Measurements from ENCODE around the gene PIK3AP1.
"Not testable (repeated sequence)": the region's sequence is repeated elsewhere in the genome, so short reads cannot be mapped to it uniquely, and the experiment has no call there.

Gene PIK3AP1

GRCh38 chr10:96695366-96695765 lies 24.9 kb downstream of the PIK3AP1 start:
- no peak for DNase-seq

GRCh38 chr10:96693431-96693830 lies 26.9 kb downstream of the PIK3AP1 start:
- no peak for DNase-seq

DNA sequence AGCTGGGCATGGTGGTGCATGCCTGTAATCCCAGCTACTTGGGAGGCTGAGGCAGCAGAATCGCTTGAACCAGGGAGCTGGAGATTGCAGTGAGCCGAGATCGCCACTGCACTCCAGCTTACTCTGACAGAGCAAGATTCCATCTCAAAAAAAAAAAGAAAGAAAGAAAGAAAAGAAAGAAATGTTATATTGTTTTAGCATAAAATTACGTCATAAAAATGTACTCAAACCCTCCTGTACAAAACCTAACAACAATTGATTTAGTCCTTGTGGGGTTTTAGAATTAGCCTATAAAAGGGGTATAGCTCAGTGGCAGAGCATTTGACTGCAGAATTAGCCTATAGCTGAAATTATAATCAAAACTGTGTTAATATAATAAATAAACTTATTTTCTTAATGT lies 27.9 kb downstream of the PIK3AP1 start:
- DNase-seq, result no peak

DNA sequence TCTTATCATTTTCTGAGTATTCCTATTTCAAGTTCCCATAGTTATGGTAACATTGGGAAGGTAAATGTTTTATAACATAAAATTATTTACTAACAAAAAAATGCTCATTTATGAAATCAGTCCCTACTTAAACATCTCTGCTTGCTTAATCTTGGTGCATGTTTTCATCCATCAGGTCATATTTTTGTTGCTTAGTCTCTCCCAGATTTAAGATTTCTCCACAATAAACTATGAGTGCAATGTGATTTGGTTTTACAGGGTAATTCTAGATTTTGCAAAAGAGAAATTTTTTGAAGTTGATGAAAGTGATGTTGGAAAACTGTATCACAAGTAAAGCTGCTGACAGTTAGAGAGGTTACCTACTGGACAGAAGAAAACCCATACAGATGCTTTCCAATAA lies 28.6 kb downstream of the PIK3AP1 start:
- no peak for DNase-seq

GRCh38 chr10:96690755-96691730 lies 29.3 kb downstream of the PIK3AP1 start:
- DNase-seq, result no peak

GRCh38 chr10:96688789-96689188 lies 31.5 kb downstream of the PIK3AP1 start:
- no peak for DNase-seq

DNA sequence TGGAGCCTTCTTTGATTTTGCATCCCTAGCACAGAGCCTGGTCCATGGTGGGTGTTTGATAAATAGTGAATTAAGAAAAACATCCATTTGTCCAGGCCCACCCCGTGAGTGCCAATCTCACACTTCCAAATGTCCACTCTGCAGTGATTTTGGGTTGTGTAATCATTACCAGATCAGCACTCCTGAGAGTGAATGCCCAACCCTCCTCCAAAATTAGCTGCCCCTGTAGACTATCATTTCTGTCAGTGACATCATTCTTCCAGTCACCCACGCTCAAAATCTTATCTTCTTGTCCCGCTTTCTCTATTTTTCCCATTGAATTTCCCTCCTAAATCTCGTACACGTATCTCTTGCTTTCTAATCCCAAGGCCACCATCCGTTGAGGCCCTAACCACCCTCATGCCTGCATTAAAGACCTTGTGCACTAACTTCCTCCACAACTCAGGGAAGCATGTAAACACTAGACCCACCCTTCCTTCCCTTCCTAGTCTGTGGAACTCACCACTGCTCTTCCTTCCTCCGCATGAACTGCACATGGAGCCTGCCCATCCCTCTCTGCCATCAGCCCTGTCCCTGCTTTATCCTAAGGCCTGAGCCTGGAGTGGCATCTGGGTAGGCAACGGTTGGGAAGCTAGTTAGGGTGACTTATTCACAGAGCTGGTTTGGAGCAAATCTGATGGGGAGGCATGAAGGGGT lies 32.8 kb downstream of the PIK3AP1 start:
- no peak for DNase-seq

DNA sequence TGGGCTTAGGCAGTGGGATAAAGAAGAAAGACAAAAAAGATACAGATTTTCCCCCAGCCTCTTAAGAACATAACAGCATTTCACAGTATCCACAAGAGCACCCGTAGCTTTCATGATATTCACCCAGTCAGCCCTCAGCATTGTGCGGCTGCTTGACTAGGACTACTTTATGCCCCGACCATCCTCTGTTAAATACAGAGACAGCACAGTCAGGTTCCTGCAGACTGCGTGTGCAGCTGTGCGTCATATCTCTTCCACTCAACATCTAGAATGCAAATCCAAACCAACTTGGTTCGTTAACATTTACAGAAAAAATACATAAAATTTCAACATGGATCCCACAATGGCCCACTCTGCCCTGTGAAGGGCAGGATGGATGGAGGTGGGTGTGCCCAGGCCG lies 33.8 kb downstream of the PIK3AP1 start:
- no peak for DNase-seq

DNA sequence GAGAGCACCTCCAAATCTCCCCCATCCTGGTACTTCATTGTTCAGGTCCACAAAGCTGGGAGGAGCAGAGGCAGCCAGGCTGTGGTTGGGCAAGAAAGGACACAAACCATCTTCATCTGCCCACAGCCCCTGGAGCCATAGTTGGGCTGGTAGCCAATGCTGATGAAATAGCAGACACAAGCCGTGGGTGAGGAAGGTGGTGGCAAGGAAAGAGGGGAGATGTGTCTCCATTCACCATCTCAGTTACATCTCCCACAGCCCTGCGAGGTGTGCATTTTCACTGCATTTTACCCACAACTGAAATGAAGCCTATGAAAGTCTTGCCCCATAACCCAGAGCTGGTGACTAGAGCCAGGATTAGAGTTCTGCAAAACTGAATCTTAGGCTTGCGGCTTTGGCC lies 35.0 kb downstream of the PIK3AP1 start:
- DNase-seq, result no peak

DNA sequence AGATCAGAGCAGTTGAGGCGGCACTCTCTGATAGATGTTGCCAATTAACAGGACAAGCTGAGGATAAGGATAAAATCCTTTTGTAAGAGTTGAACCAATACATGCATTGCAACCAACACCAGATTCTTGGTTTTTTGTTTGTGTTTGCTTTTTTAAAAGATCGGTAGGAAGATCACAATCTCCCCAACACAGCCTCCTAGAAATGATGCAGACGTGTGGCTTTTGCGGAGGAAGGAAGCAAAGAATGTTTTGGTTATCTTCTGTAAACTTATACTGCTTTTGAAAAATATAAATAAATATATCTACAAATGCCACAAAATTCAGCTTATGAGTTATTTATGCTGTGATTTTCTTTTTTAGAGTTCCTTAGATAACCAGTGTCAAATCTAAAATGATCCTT lies 35.5 kb downstream of the PIK3AP1 start:
- no peak for DNase-seq

DNA sequence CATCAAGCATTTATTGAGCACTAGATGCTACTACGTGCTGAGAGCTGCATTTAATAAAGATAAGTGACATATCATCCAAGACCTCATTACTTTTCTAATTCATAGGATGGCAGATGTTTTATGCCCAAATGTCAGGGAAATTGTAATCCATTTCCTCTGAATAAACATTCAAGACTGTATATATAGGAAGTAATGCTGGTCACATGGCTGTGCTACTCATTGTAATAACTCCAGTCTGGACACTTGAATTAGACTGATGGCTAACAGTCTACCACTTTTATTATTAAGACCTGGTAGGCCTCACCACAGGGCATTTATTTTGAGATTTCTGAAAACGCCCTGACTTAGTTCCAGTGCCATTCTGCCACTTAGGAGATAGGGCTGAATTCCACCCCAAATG lies 36.6 kb downstream of the PIK3AP1 start:
- DNase-seq, result no peak

DNA sequence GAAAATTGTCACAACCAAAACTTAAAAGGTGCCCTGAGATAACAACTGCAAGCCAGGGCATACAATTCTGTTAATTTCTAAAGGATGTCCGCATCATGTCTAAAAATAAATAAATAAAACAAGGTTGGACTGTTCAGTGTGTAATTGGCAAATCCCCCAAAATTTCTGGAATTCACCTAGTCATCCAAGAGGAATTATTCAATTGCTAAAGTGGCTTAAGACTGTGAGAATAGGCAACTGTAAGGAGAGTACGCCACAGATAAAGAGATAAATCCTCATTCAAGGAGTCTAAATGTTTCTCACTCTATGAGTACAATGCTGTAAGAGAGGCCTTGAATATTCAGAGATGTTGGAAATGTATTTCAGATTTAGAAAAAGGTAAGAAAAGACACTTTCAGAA lies 37.2 kb downstream of the PIK3AP1 start:
- DNase-seq, result no peak

- no peak for DNase-seq
Measured at GRCh38 chr10:96681524-96681923, 38.8 kb downstream of the PIK3AP1 start.

DNA sequence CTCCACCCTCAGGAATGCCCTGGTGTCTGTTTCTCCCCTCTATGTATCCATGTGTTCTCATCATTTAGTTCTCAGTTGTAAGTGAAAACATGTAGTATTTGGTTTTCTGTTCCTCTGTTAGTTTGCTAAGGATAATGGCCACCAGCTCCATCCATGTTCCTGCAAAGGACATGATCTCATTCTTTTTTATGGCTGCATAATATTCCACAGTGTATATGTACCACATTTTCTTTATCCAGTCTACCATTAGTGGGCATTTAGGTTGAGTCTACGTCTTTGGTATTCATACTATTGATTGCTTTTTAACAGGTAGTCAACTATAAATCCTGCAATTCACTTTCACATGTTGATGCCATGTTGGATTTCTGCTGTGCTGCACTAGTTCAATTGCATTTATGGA lies 39.9 kb downstream of the PIK3AP1 start:
- DNase-seq, result not testable (repeated sequence)

DNA sequence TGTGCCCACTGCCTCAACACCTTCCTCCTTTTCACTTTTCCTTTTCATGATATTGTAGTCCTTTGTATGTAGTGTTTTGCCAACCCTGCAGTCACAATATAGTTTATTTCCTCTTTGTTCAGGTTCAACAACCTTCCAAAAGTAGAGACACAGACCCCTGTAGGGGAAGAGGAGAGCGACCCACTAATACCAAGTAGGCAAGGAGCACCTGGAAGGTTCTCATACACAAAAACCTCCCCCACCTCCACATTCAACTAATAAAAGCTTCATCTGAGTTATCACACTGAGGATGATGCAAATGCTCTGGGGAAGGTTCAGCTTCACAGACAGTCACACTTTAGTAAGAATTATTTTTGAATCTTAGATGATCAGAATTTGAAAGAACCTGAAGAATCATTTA lies 41.6 kb downstream of the PIK3AP1 start:
- no peak for DNase-seq

DNA sequence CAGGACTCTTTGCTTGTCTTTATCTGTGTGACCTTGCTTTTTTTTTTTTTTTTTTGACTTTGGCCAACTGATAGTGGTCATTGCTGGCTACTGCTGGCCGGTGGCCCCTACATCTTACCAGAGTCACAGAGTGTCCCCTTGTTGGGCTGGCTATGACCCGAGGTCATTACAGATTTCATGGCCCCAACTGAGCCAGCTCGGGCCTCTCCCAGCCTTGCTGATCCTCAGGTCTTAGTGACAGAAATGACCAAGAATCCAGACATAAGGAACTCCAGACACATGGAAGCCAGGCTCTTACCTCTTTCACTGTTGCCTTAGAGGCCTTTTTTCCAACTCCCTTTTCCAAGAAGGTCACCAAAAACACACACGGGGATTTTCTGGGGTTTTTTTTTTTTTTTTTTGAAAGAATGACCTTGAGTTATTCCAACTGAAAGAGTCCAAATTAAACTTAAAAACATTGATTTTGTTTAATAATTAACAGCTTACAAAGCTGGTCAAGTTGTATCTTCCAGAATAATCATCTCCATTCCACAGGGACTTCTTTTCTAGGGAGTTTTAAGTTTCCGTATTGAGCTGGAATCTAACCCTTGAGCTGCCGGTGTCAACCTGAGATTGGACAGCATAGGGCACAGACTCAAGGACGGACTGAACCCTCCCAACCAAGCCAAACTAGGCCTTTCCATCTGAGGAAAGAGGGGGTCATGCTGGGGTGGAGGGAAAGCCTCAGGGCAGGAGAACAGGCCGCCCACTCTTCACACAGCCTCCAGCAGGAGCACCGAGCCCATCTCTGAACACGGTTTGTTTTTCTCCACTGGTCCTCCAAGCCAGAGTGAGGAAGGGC lies 43.8 kb downstream of the PIK3AP1 start:
- DNase-seq, result no peak

DNA sequence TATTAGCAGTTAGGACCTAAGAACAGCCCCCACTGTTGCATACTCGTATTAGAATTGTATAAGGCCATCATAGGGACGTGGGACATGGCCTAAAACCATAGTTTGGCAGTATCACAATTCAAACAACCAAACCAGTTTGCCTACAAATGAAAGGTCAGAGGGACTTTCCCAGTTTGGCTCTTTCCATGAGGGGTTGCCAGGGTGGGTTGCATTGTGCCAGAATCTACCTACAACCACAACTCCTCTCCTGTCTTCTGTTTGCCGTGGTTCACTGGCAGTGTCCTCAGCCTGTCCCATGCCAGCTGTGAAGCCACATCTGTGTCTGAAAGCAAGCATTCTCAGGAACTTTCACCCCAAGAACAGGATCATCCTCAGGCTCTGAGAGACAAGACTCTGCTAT lies 44.5 kb downstream of the PIK3AP1 start:
- no peak for DNase-seq

- DNase-seq, result no peak
Measured at GRCh38 chr10:96673318-96674099, 46.8 kb downstream of the PIK3AP1 start.

DNA sequence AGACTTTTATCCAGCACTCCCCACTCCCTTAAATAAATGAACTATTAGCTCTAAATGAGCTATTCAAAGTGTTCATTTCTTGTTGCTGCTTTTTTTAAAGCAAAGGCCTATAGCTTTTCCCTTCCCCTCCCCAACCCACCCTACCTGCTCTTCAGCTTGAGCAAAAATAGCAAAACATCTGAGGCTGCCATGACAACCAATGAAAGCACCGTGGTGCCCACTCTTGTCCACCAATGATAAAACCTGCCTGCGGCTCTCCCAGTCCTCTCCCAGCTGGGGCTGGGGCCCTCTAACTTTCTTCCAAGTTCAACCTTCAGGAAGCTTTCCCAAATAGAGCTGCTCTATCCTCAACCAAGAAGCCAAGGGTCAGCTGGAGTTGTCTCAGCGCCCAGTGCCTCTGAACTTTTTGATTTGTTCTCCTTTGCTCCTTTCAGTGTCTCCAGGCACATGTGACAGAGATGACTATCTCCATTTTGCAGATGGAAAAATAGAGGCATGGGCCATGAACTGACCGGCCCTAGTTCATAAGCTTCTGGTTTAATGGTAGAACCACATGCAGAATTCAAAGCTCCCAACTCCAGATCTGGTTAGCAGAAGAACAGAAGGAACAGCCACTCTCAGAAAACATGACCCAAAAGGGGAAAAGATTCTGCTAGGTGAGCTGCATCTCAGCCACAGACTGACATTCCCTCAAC lies 47.7 kb downstream of the PIK3AP1 start:
- no peak for DNase-seq

GRCh38 chr10:96671211-96671890 lies 49.0 kb downstream of the PIK3AP1 start:
- no peak for DNase-seq

DNA sequence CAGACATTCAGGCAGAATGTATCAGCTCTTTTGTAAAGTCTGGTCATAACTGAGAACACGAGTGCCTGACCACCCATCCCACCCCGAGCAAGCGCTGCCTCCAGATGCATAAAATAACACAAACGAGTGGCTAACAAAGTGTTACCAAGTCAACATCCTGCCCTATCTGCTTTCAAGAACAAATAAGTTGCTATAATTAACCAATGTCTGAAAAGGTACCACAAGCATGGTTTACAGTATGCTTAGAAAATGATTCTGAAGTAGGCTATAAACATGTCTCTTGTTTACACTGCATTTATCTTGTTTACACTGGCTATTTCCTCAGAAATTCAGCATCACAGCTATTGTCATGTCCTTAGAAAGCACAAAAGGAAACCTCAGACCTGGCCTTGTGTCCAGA lies 49.5 kb downstream of the PIK3AP1 start:
- no peak for DNase-seq
